ENCODE data around the gene C5orf47. TPM values are rescaled to one million over a fixed set of nuclear protein-coding genes. Genes with fewer than 3 reads are reported as not detected.

C5orf47 gene
- total RNA-seq, 1 experiment from 2014 or later, result not detected

- CTCF ChIA-PET, result no interaction called here
- intact Hi-C loops (cut with micrococcal nuclease; ENCODE audit: unreplicated experiment), result no loop called here
Observed at GRCh38 chr5:173997331-173997730, 8.4 kb downstream of the C5orf47 start.

GRCh38 chr5:173998531-173998930 is 9.6 kb downstream of the C5orf47 start:
- H3K9me3 ChIP-seq (ENCODE audit: control insufficient read depth, insufficient read depth, low read depth, low read length), result no peaks in the 10 kb centered on the region
- H3K27ac ChIP-seq (ENCODE audit: low read length), result no peak overlapping the region
- no peak overlapping the region for H3K4me3 ChIP-seq (ENCODE audit: low read depth in 2 of 2, low read length in 2 of 2)
- no peak for DNase-seq (ENCODE audit: low read depth, low spot score)
- POLR2A ChIA-PET, result no interaction called here
- CTCF ChIA-PET, result no interaction called here
- BruUV-seq (replicated peaks), result no TSS peak
- no peaks in the 10 kb centered on the region for H3K36me3 ChIP-seq (ENCODE audit: control insufficient read depth, insufficient read depth, low read length)
- in situ Hi-C loops (cut with HindIII; ENCODE audit: low pct_unique_long_range_greater_than_20kb, low sequenced_read_pairs) (no loop called here), intact Hi-C loops (cut with micrococcal nuclease; ENCODE audit: unreplicated experiment) (no loop called here)
- peaks cover 33% of the 10 kb centered on the region; the same call in 1 of the 2 replicates for H3K27me3 ChIP-seq (ENCODE audit: control insufficient read depth, insufficient read depth, low read length)
- no peaks in the 10 kb centered on the region for H3K4me1 ChIP-seq (ENCODE audit: control insufficient read depth, insufficient read depth, low read length)
- no peak for TF ChIP-seq POLR2AphosphoS5 (IDR thresholded peaks at IDR 0.05; ENCODE audit: low read depth, low read length)
- TF ChIP-seq SIN3A (IDR thresholded peaks at IDR 0.05; ENCODE audit: borderline replicate concordance, insufficient read depth, low read depth, low read length), result no peak
- no peak for TF ChIP-seq REST (IDR thresholded peaks at IDR 0.05; ENCODE audit: insufficient read depth in 1 of 2, low read depth in 2 of 2, low read length in 1 of 2)
- no peak for TF ChIP-seq TCF7L2 (IDR thresholded peaks at IDR 0.05; ENCODE audit: low read depth, low read length)
- TF ChIP-seq CTCF (IDR thresholded peaks at IDR 0.05), result no peak
- ATAC-seq, result no peak

More at GRCh38 chr5:173997331-173997730, 8.4 kb downstream of the C5orf47 start:
- in situ Hi-C loops (cut with HindIII; ENCODE audit: low pct_unique_long_range_greater_than_20kb, low sequenced_read_pairs), result no loop called here
- no TSS peak for BruUV-seq (replicated peaks)
- no peaks in the 10 kb centered on the region for H3K9me3 ChIP-seq (ENCODE audit: control insufficient read depth, insufficient read depth, low read depth, low read length)
- no peak overlapping the region for H3K27ac ChIP-seq (ENCODE audit: low read length)
- H3K27me3 ChIP-seq (ENCODE audit: control insufficient read depth, insufficient read depth, low read length), result peaks cover 33% of the 10 kb centered on the region; the same call in 1 of the 2 replicates
- POLR2A ChIA-PET, result interaction anchor here (0.6 kb wide), 1 partner anchor 280 kb away, joined by 3 read pairs; no protein-coding TSS in a partner anchor
- TF ChIP-seq CTCF (IDR thresholded peaks at IDR 0.05) (no peak), REST (IDR thresholded peaks at IDR 0.05; ENCODE audit: insufficient read depth in 1 of 2, low read depth in 2 of 2, low read length in 1 of 2) (no peak), SIN3A (IDR thresholded peaks at IDR 0.05; ENCODE audit: borderline replicate concordance, insufficient read depth, low read depth, low read length) (no peak), TCF7L2 (IDR thresholded peaks at IDR 0.05; ENCODE audit: low read depth, low read length) (no peak), POLR2AphosphoS5 (IDR thresholded peaks at IDR 0.05; ENCODE audit: low read depth, low read length) (no peak)
- ATAC-seq (no peak), DNase-seq (ENCODE audit: low read depth, low spot score) (no peak)
- H3K4me3 ChIP-seq (ENCODE audit: low read depth in 2 of 2, low read length in 2 of 2), result no peak overlapping the region
- H3K36me3 ChIP-seq (ENCODE audit: control insufficient read depth, insufficient read depth, low read length), result no peaks in the 10 kb centered on the region
- no peaks in the 10 kb centered on the region for H3K4me1 ChIP-seq (ENCODE audit: control insufficient read depth, insufficient read depth, low read length)
